AG08395 (cell line): ENCODE results near the gene FGD5.

Experiments used
- DNase-seq: peaks from one replicate; pipeline ENCODE4 v3.0.0; 2012; ENCODE audit warnings: mixed read lengths, low spot score

FGD5 gene

GRCh38 chr3:14976317-14976716 lies 157.6 kb downstream of the FGD5 start:
- no peak for DNase-seq

GRCh38 chr3:14980689-14981088 lies 161.9 kb downstream of the FGD5 start:
- no peak for DNase-seq
